ENCODE results near the gene DDX39B.

DDX39B gene

GRCh38 chr6:31575952-31576685 is 34.3 kb upstream of the DDX39B start:
- DNase-seq (ENCODE audit: low read depth in 2 of 2), result no peak

GRCh38 chr6:31575335-31575901 is 33.6 kb upstream of the DDX39B start, which contains the start of gene TNF:
Gene TNF (plus strand): TSS chr6:31575565. CDS start chr6:31575742, 177 bp downstream.
- DNase-seq (ENCODE audit: low read depth in 2 of 2), result peak; percentile 76 to 83

- no peak for DNase-seq (ENCODE audit: low read depth in 2 of 2)
Observed at GRCh38 chr6:31574106-31575061, 32.6 kb upstream of the DDX39B start.

- DNase-seq (ENCODE audit: low read depth in 2 of 2), result no peak
Observed at GRCh38 chr6:31573239-31574105, 31.7 kb upstream of the DDX39B start.

DNA sequence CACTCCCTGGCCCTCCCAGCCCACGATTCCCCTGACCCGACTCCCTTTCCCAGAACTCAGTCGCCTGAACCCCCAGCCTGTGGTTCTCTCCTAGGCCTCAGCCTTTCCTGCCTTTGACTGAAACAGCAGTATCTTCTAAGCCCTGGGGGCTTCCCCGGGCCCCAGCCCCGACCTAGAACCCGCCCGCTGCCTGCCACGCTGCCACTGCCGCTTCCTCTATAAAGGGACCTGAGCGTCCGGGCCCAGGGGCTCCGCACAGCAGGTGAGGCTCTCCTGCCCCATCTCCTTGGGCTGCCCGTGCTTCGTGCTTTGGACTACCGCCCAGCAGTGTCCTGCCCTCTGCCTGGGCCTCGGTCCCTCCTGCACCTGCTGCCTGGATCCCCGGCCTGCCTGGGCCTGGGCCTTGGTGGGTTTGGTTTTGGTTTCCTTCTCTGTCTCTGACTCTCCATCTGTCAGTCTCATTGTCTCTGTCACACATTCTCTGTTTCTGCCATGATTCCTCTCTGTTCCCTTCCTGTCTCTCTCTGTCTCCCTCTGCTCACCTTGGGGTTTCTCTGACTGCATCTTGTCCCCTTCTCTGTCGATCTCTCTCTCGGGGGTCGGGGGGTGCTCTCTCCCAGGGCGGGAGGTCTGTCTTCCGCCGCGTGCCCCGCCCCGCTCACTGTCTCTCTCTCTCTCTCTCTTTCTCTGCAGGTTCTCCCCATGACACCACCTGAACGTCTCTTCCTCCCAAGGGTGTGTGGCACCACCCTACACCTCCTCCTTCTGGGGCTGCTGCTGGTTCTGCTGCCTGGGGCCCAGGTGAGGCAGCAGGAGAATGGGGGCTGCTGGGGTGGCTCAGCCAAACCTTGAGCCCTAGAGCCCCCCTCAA is 30.5 kb upstream of the DDX39B start, which contains the start of gene LTA:
Gene LTA, plus strand, starts transcription at position 249 of the 871 bp plus-strand sequence. Its CDS starts 454 bp downstream, at position 703.
- DNase-seq (ENCODE audit: low read depth in 2 of 2), result peak; percentile 72 to 81

DNA sequence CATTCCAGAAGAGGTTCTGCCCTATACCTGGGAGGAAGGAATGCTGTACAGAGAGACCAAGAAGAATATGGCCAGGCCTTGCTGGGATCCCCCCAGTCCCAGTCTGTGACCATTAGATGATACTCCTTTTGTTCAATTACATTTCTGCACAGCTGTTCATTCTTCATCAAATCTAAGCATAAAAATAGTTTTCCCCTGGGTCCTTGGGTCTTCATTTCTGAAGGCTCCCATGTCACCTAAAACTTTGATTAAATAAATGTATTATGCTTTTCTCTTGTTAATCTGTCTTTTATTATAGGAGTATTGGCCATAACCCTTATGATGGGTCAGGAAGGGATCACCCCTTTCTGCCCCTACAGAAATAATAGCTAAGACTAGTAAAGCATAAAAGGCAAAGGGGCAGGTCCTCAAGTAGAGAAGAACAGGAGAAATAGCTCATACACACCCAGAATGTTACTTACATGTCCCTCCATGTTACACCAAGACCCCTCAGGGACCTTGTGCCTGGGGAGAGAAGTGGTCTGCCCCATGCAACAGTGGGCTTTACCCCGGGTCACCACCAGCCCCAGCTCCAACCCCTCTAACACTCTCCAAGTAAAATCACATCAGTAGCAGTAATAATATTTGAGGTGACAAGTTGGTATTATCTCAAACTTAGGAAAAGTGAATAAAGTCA is 28.2 kb upstream of the DDX39B start:
- no peak for DNase-seq (ENCODE audit: low read depth in 2 of 2)

- peak in 1 of 2 donors; percentile 73 for DNase-seq (ENCODE audit: low read depth in 2 of 2)
Observed at GRCh38 chr6:31568537-31568961, 26.7 kb upstream of the DDX39B start.

DNA sequence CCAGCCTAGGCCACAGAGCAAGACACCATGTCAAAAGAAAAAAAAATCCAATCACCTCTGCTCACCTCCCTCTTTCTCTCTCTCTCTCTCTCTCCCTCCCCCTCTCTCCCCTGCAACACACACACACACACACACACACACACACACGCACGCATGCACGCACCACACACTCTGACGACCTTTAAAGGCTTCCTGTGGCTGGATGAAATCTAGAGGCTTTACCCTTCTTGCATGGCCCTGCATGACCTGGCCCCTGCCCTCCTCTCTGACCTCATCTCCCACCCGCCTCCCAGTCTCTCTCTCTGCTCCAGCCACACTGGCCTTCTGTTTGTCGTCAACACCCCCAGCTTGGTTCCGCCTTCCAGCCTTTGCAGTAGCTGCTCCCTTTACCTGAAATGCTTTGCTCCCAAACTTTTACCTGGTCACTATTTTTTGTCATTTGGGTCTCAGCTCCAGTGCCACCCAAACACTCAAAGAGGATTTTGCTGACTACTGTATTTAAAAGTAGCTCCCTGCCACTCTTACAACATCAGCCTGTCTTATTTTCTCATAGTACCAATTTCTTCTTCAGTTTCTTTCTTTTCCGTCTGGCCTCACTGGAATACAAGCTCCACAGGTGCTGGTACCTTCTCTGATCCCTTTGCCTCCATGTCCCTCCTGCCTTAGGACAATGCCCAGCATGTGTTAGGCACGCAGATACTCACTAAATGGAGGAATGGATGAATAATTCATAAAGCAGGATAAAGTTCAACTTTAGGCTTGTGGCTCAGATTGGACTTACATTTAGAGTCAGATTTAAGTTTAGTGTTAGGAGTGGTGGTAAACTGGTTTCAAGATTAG is 25.9 kb upstream of the DDX39B start:
- DNase-seq (ENCODE audit: low read depth in 2 of 2), result no peak

DNA sequence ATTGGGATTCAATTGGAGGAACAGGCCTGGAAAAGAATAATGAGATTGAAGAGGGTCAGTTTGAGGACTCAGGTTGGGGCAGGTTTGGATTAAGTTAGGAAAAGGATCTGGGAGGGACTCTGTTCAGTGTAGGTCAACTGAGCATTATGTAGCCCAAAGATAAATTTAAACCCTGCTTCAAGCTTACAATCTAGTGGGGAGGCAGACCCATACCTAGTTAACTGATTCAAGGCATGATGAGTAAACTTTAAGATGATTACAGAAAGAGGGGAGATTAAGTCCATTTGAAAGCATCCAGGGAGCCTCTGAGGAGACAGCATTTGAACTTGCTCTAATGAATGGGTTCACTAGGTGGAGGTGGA is 18.9 kb upstream of the DDX39B start:
- no peak for DNase-seq (ENCODE audit: low read depth in 2 of 2)

DNA sequence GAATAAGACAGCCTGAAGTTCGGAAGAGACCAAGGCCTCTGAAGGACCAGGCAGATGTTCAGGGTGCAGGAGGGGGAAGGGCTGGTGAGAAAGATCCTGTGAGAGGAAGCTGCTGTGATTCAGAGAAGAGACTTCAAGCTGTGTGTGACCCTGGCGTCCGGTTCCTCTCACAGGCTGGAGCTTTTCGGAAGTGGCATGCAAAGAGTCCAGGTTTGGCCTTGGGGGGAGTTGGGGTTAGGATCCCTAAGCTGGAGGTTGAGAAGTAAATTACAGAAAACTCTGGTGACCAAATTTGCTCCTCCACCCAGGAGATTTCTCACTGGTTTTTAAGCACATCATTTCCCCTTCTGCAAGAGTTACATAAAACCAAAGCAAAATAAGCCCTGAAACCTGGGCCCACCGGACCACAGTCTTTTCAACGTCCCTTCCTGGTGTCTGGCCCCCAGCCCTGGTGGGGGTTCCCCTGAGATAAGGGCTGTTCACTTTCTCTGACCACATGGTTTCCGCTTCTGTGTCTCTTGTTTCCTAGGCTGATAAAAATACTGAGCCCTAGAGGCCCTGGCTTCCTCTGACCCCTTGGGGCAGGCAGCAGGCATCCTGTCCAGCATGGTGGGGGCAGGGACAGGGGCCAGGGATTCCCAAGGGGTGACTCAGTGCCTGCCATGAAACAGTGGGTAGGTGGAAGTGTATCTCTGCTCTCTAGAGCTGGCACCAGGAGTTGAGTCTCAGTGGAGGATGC is 18.3 kb upstream of the DDX39B start:
- DNase-seq (ENCODE audit: low read depth in 2 of 2), result peak in 1 of 2 donors; percentile 38

DNA sequence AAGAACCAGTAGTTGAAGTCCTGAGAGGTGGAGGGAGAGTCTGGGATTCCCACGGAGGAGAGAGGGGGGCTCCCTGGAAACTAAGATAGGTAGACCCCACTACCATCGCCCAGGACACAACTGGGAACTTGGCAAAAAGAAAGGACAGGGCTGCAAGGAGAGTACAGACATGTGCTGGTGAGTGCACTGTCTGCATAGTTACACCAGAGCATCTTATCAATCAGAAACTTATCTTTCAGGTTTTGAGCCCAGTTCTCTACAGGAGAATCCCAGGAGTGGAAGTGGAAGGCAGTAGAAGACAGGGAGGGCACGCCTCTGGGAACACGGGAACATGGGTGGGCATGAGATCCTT is 17.8 kb upstream of the DDX39B start:
- DNase-seq (ENCODE audit: low read depth in 2 of 2), result no peak

DNA sequence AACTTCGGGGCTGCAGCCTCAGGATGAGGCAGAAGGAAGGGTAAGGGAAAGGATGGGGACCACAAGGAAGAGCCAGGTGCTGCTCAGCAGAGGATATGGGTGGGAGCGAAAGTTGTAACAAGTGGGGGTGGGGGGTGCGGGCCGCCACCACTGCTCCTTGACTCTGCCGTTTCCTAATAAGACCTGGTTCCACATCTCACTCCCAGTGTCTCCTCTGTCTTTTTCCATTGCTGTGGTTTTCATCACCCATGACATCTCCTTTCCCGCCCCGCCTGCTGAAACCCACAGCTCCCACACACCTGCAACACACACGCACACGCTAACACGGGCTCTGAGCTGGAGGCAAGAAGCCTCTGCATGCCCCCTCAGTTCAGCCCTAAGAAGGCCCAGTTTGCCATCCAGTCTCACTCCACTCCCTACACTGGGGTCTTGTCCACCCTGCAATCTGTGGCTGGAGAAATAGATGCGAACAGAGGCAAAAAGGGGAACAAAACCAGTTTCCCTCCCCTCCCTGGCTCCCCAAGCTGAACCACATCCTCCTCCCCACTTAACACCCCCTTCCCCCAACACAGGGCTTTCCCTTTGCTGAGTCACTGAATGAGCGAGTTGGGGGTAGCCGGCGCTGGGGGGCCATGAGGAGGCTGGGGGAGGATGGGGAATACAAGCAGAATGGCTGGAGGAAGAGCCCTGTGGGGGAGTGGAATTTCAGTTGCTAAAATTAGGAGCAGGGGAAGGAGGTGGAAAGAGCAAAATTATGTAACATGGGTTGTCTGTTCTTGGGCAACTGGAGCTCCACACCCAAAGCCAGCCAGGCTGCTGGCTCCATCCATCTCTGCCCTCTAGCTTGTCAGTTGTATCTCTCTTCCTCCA is 17.1 kb upstream of the DDX39B start:
- peak in 1 of 2 donors; percentile 42 for DNase-seq (ENCODE audit: low read depth in 2 of 2)

DNA sequence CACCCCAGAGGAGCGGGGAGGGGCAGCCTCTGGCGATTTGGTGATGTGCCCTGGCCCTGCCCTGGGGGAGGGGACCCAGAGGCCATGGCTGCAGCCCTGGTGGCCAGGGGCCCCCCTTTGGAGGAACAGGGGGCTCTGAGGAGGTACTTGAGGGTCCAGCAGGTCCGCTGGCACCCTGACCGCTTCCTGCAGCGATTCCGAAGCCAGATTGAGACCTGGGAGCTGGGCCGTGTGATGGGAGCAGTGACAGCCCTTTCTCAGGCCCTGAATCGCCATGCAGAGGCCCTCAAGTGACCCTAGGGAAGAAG is 16.5 kb upstream of the DDX39B start:
- DNase-seq (ENCODE audit: low read depth in 2 of 2), result no peak

DNA sequence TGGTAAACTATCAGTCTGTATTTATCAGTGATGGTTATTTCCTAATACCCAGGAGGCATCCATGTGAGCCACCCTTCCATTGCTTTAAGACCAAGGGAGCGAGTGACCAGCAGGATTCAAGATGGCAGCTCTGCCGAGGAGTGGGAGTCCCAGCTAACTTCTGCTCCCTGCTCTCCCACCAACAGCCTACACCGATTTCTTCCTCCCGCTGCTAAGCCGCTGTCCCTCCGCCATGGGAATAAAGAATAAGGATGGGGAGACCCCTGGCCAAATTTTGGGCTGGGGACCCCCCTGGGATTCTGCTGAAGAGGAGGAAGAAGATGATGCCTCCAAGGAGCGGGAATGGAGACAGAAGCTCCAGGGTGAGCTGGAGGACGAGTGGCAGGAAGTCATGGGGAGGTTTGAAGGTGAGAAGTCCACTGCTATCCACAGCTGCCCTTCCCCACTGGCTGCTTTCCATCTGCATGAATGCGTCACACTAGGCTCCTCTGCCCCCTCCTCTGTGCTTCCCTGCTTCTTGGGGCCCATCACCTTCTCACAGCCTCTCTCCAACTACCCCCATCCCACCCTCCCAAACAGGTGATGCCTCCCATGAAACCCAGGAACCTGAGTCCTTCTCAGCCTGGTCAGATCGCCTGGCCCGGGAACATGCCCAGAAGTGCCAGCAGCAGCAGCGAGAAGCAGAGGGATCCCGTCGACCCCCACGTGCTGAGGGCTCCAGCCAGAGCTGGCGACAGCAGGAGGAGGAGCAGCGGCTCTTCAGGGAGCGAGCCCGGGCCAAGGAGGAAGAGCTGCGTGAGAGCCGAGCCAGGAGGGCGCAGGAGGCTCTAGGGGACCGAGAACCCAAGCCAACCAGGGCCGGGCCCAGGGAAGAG is 15.9 kb upstream of the DDX39B start:
- DNase-seq (ENCODE audit: low read depth in 2 of 2), result no peak

- no peak for DNase-seq (ENCODE audit: low read depth in 2 of 2)
Observed at GRCh38 chr6:31556307-31556706, 14.5 kb upstream of the DDX39B start.

GRCh38 chr6:31551371-31551770 is 9.6 kb upstream of the DDX39B start:
- peak in 1 of 2 donors; percentile 29 for DNase-seq (ENCODE audit: low read depth in 2 of 2)

- no peak for DNase-seq (ENCODE audit: low read depth in 2 of 2)
Observed at GRCh38 chr6:31548544-31548873, 6.7 kb upstream of the DDX39B start.
